ENCODE results near the gene MICA.
A peak's percentile ranks its signal among the peaks of the same experiment; 100 is the strongest.
"Not testable (repeated sequence)": the region's sequence is repeated elsewhere in the genome, so short reads cannot be mapped to it uniquely, and the experiment has no call there.

The MICA gene

DNA sequence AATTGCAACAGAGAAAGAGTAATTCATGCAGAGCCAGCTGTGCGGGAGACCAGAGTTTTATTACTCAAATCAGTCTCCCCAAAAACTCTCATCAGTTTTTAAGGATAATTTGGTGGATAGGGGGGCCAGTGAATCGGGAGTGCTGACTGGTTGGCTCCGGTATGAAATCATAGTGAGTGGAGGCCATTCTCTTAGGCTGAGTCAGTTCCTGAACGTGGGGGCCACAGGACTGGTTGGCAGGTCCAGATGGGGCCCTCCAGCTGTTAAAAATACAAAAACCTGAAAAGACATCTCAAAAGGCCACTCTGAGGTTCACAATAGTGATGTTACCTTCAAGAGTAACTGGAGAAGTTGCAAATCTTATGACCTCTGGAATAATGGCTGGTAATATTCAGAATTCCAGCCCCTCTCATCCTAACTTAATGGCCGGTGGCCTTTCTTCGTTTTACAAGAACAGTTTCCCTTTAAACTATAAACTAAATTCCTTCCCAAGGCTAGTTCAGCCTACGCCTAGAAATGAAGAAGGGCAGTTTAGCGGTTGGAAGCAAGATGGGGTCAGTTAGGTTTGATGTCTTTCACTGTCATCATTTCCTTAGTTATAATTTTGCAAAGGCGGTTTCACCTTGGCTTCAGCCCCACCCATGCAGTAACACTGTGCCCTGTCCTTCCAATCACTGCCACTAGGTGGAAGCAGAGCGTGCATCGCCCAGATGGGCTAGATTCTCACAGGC, 6.8 kb upstream of the MICA start:
- Histone ChIP-seq H3K4me3 (ENCODE audit: insufficient read depth, low read length, poor library complexity, severe bottlenecking) (no peak overlapping the region), H3K9ac (ENCODE audit: low read length) (no peak overlapping the region), H3K36me3 (ENCODE audit: low read length) (no peaks in the 10 kb centered on the region), H3K27me3 (ENCODE audit: low read length) (no peaks in the 10 kb centered on the region), H3K4me2 (ENCODE audit: low read depth, low read length, poor library complexity, severe bottlenecking) (peak overlapping the region; percentile 42), H3K27ac (ENCODE audit: low read depth, low read length) (no peak overlapping the region), H3K9me2 (replicated peaks; ENCODE audit: insufficient read depth, low read length) (no peaks in the 10 kb centered on the region), H4K20me1 (ENCODE audit: low read depth, low read length) (no peaks in the 10 kb centered on the region), H3F3A (ENCODE audit: insufficient read depth) (peaks cover 11% of the 10 kb centered on the region), H3K9me3 (ENCODE audit: insufficient read depth, low read length) (no peaks in the 10 kb centered on the region), H2AFZ (ENCODE audit: low read depth, low read length, severe bottlenecking) (no peak overlapping the region), H3K79me2 (ENCODE audit: insufficient read depth, low read length) (no peaks in the 10 kb centered on the region)
- TF ChIP-seq, protein P1, sequence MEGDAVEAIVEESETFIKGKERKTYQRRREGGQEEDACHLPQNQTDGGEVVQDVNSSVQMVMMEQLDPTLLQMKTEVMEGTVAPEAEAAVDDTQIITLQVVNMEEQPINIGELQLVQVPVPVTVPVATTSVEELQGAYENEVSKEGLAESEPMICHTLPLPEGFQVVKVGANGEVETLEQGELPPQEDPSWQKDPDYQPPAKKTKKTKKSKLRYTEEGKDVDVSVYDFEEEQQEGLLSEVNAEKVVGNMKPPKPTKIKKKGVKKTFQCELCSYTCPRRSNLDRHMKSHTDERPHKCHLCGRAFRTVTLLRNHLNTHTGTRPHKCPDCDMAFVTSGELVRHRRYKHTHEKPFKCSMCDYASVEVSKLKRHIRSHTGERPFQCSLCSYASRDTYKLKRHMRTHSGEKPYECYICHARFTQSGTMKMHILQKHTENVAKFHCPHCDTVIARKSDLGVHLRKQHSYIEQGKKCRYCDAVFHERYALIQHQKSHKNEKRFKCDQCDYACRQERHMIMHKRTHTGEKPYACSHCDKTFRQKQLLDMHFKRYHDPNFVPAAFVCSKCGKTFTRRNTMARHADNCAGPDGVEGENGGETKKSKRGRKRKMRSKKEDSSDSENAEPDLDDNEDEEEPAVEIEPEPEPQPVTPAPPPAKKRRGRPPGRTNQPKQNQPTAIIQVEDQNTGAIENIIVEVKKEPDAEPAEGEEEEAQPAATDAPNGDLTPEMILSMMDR (IDR thresholded peaks at IDR 0.05; ENCODE audit: insufficient read depth, low read length, poor library complexity, severe bottlenecking), result peak; percentile 97
- no peak for TF ChIP-seq EZH2phosphoT487 (conservative IDR thresholded peaks at IDR 0.05; ENCODE audit: low read length)

DNA sequence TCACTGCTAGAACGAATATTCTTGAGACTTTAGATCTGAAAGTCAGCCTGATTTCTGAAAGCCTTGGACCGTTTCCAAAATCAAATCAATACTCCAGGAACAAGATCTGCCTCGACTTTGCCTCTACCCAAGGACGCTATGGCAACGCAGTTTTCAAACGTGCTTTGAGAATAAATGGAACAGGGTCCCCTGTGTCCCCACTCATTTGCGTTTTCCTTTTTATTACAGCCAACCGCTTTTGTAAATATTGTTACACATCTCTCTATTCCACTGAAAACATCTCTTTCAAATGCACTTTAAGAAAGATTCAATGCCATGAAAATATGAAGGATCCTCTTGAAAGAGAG, 6.3 kb upstream of the MICA start:
- not testable (repeated sequence) for H3K79me2 ChIP-seq (ENCODE audit: insufficient read depth, low read length); H4K20me1 ChIP-seq (ENCODE audit: low read depth, low read length); H3K27me3 ChIP-seq (ENCODE audit: low read length); H2AFZ ChIP-seq (ENCODE audit: low read depth, low read length, severe bottlenecking); H3K9me3 ChIP-seq (ENCODE audit: insufficient read depth, low read length); H3K27ac ChIP-seq (ENCODE audit: low read depth, low read length); H3K36me3 ChIP-seq (ENCODE audit: low read length); H3K9ac ChIP-seq (ENCODE audit: low read length); H3K9me2 ChIP-seq (replicated peaks; ENCODE audit: insufficient read depth, low read length)
- peak overlapping the region; percentile 21 for H3K4me3 ChIP-seq (ENCODE audit: insufficient read depth, low read length, poor library complexity, severe bottlenecking)
- peaks cover 16% of the 10 kb centered on the region for H3F3A ChIP-seq (ENCODE audit: insufficient read depth)
- H3K4me2 ChIP-seq (ENCODE audit: low read depth, low read length, poor library complexity, severe bottlenecking), result peak overlapping the region; percentile 42

DNA sequence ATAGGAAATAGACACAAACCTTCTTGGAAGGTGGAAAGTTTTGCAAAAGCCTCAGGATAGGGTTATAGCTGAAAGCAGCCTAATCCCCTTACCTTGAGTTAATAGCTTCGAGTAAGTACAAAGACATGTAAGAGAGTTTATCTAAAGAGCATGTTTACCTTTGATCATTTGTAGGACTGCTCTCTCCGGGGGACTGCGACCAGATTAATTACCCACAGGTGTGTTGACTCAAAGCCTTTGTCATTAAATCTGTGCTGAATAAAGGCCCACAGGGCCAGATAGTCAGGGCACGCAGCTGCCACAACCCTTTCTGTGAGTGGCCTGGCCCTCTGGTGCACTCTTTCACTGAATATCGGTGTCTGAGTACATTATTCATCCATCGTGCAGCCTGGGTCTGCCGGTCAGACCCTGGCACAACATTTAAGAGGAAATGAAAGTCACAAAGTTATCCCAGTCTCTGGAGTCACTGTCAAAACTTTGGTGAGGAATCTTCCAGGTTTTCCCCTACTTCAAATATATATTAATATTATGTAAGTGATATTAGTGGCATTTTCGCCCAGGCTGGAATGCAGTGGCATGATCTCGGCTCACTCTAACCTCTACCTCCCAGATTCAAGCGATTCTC, 5.4 kb upstream of the MICA start:
- H3F3A ChIP-seq (ENCODE audit: insufficient read depth), result peaks cover 22% of the 10 kb centered on the region
- no peaks in the 10 kb centered on the region for H3K36me3 ChIP-seq (ENCODE audit: low read length)
- H2AFZ ChIP-seq (ENCODE audit: low read depth, low read length, severe bottlenecking), result no peak overlapping the region
- no peaks in the 10 kb centered on the region; the same call in 1 of the 2 replicates for H3K79me2 ChIP-seq (ENCODE audit: insufficient read depth, low read length)
- H4K20me1 ChIP-seq (ENCODE audit: low read depth, low read length), result no peaks in the 10 kb centered on the region
- no peak overlapping the region for H3K4me3 ChIP-seq (ENCODE audit: insufficient read depth, low read length, poor library complexity, severe bottlenecking)
- no peak overlapping the region for H3K9ac ChIP-seq (ENCODE audit: low read length)
- no peak overlapping the region for H3K4me2 ChIP-seq (ENCODE audit: low read depth, low read length, poor library complexity, severe bottlenecking)
- H3K9me3 ChIP-seq (ENCODE audit: insufficient read depth, low read length), result no peaks in the 10 kb centered on the region
- no peaks in the 10 kb centered on the region for H3K27me3 ChIP-seq (ENCODE audit: low read length)
- TF ChIP-seq, protein P1 (IDR thresholded peaks at IDR 0.05; ENCODE audit: insufficient read depth, low read length, poor library complexity, severe bottlenecking), result no peak
- TF ChIP-seq EZH2phosphoT487 (conservative IDR thresholded peaks at IDR 0.05; ENCODE audit: low read length), result no peak
- no peaks in the 10 kb centered on the region for H3K9me2 ChIP-seq (replicated peaks; ENCODE audit: insufficient read depth, low read length)
- no peak overlapping the region for H3K27ac ChIP-seq (ENCODE audit: low read depth, low read length)
